GM12891 (cell line): Measurements from ENCODE around the gene MGAM2.

Experiments used
- PAX5 ChIP-seq: IDR thresholded peaks from 2 replicates; pipeline ENCODE4 v1.6.1; 2011; ENCODE audit warnings: low read length, moderate library complexity, mild to moderate bottlenecking; ENCODE audit not compliant: insufficient read depth, severe bottlenecking
- POLR2A ChIP-seq: IDR thresholded peaks from 2 replicates; pipeline ENCODE4 v1.6.1; 2011; ENCODE audit warnings: low read depth, low read length, control low read depth
- POLR2AphosphoS5 ChIP-seq: IDR thresholded peaks from 2 replicates; pipeline ENCODE4 v1.6.1; 2011; ENCODE audit warnings: low read depth, low read length, control low read depth
- SPI1 ChIP-seq: IDR thresholded peaks from 2 replicates; pipeline ENCODE4 v1.6.1; 2011; ENCODE audit warnings: low read depth, low read length, control low read depth
- TAF1 ChIP-seq: IDR thresholded peaks from 2 replicates; pipeline ENCODE4 v1.6.1; 2011; ENCODE audit warnings: low read depth, low read length, control low read depth

GRCh38 chr7:142263598-142264380, 152.3 kb downstream of the MGAM2 start:
- TF ChIP-seq TAF1, result no peak
- no peak for TF ChIP-seq POLR2A
- TF ChIP-seq POLR2AphosphoS5, result no peak
- TF ChIP-seq SPI1, result no peak
- TF ChIP-seq PAX5, result no peak
